Stimulated activated CD4-positive, alpha-beta T cell treated with anti-CD3 and anti-CD28 coated beads, TNF-alpha, amount 100 ng/mL, for 48 hours (primary cell): ENCODE data around the gene MAST4.

Experiments used
- DNase-seq, 3 donors: peaks; one replicate each; pipeline ENCODE4 v3.0.0-alpha.2; 2020; ENCODE audit warnings: low read depth in 3 of 3

MAST4 gene

GRCh38 chr5:66903709-66904108 lies 307.5 kb downstream of the MAST4 start:
- no peak for DNase-seq

GRCh38 chr5:66904189-66904588 lies 308.0 kb downstream of the MAST4 start:
- no peak for DNase-seq

GRCh38 chr5:66906021-66906420 lies 309.8 kb downstream of the MAST4 start:
- DNase-seq, result no peak

GRCh38 chr5:66908230-66908629 lies 312.0 kb downstream of the MAST4 start:
- no peak for DNase-seq

- DNase-seq, result no peak
These were observed 313.2 kb downstream of the MAST4 start for GRCh38 chr5:66909364-66909763.

- no peak for DNase-seq
These were observed 316.6 kb downstream of the MAST4 start for GRCh38 chr5:66912787-66913186.

- DNase-seq, result no peak
These were observed 319.3 kb downstream of the MAST4 start for GRCh38 chr5:66915531-66915930.

- no peak for DNase-seq
These were observed 326.7 kb downstream of the MAST4 start for GRCh38 chr5:66922881-66923280.

- no peak for DNase-seq
These were observed 327.3 kb downstream of the MAST4 start for GRCh38 chr5:66923457-66923856.

- no peak for DNase-seq
These were observed 327.7 kb downstream of the MAST4 start for GRCh38 chr5:66923922-66924321.

GRCh38 chr5:66927140-66927539 lies 330.9 kb downstream of the MAST4 start:
- DNase-seq, result no peak

- DNase-seq, result no peak
These were observed 333.1 kb downstream of the MAST4 start for GRCh38 chr5:66929281-66929680.

GRCh38 chr5:66929995-66930394 lies 333.8 kb downstream of the MAST4 start:
- DNase-seq, result no peak

GRCh38 chr5:66931651-66932050 lies 335.5 kb downstream of the MAST4 start:
- DNase-seq, result no peak

- DNase-seq, result no peak
These were observed 336.3 kb downstream of the MAST4 start for GRCh38 chr5:66932457-66932856.

GRCh38 chr5:66933066-66933465 lies 336.9 kb downstream of the MAST4 start:
- DNase-seq, result no peak

- no peak for DNase-seq
These were observed 342.9 kb downstream of the MAST4 start for GRCh38 chr5:66939094-66939493.

- DNase-seq, result no peak
These were observed 349.5 kb downstream of the MAST4 start for GRCh38 chr5:66945389-66946349.

- no peak for DNase-seq
These were observed 351.3 kb downstream of the MAST4 start for GRCh38 chr5:66947458-66947857.

- DNase-seq, result no peak
These were observed 352.9 kb downstream of the MAST4 start for GRCh38 chr5:66949066-66949465.

GRCh38 chr5:66952153-66952552 lies 356.0 kb downstream of the MAST4 start:
- DNase-seq, result no peak

GRCh38 chr5:66956439-66956838 lies 360.2 kb downstream of the MAST4 start:
- no peak for DNase-seq

- DNase-seq, result no peak
These were observed 362.2 kb downstream of the MAST4 start for GRCh38 chr5:66958201-66958979.
